A549 (cell line): Measurements from ENCODE around the gene CACNA1C.

ENCODE experiments used
- CTCF ChIP-seq: fragments of >200 bp; sonication (Bioruptor Twin); formaldehyde crosslinking; IDR thresholded peaks from 3 replicates; pipeline ENCODE4 v1.5.1; 2016
- KDM1A ChIP-seq: fragments of 200-600 bp; sonication (generic); IDR thresholded peaks from 2 replicates; pipeline ENCODE4 v1.6.1; 2016; ENCODE audit warnings: low read depth, mild to moderate bottlenecking
- KDM5A ChIP-seq: fragments of 200-600 bp; sonication (generic); IDR thresholded peaks from 2 replicates; pipeline ENCODE4 v1.6.1; 2016; ENCODE audit warnings: antibody characterized with exemption, mild to moderate bottlenecking
- MAZ ChIP-seq: fragments of 150-350 bp; IDR thresholded peaks from 2 replicates; pipeline ENCODE4 v1.6.1; 2014; ENCODE audit warnings: antibody characterized with exemption, low read depth, low read length, borderline replicate concordance
- NR3C1 ChIP-seq: fragments of >200 bp; sonication (Bioruptor Twin); formaldehyde crosslinking; IDR thresholded peaks from 3 replicates; pipeline ENCODE4 v1.6.1; 2017
- POLR2A ChIP-seq: IDR thresholded peaks from 2 replicates; pipeline ENCODE4 v1.6.1; 2012; ENCODE audit warnings: mild to moderate bottlenecking, low read length
- RCOR1 ChIP-seq: fragments of 150-350 bp; IDR thresholded peaks from 2 replicates; pipeline ENCODE4 v1.6.1; 2014; ENCODE audit warnings: antibody characterized with exemption, low read length, low read depth
- TF ChIP-seq, protein P1 (sequence below): IDR thresholded peaks from 2 replicates; pipeline ENCODE4 v1.6.1; 2012
- TF ChIP-seq, protein P2 (sequence below): fragments of >200 bp; sonication (Bioruptor Twin); formaldehyde crosslinking; IDR thresholded peaks from 2 replicates; pipeline ENCODE4 v1.6.1; 2016

- TF ChIP-seq KDM1A (no peak), NR3C1 (no peak), CTCF (no peak), POLR2A (no peak), MAZ (no peak), KDM5A (no peak), RCOR1 (no peak)
- TF ChIP-seq, protein P1, sequence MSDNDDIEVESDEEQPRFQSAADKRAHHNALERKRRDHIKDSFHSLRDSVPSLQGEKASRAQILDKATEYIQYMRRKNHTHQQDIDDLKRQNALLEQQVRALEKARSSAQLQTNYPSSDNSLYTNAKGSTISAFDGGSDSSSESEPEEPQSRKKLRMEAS = no peak
- TF ChIP-seq, protein P2, sequence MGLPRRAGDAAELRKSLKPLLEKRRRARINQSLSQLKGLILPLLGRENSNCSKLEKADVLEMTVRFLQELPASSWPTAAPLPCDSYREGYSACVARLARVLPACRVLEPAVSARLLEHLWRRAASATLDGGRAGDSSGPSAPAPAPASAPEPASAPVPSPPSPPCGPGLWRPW = no peak
Observed at GRCh38 chr12:2488596-2488995, 435.8 kb downstream of the CACNA1C start.
